Mesothelial cell of epicardium (in vitro differentiated cells): Measurements from ENCODE around the gene TRAF3. TPM values are rescaled to one million over a fixed set of nuclear protein-coding genes. Genes with fewer than 3 reads are reported as not detected.

Experiments used
- DNase-seq, 2 experiments: peaks; one replicate each; pipeline ENCODE4 v3.0.0; 2021; ENCODE audit warnings: low spot score in 2 of 2; ENCODE audit not compliant: unreplicated experiment in 2 of 2
- H3K27ac Mint-ChIP-seq: 2 replicates; pipeline ENCODE4 v1.8.0; 2021; ENCODE audit warnings: mixed read lengths
- H3K27me3 Mint-ChIP-seq: 2 replicates; pipeline ENCODE4 v1.8.0; 2021; ENCODE audit warnings: low read depth, mixed read lengths
- H3K36me3 Mint-ChIP-seq: 2 replicates; pipeline ENCODE4 v1.8.0; 2021; ENCODE audit warnings: mixed read lengths
- H3K4me1 Mint-ChIP-seq: 2 replicates; pipeline ENCODE4 v1.8.0; 2021; ENCODE audit warnings: mixed read lengths
- H3K4me3 Mint-ChIP-seq: 2 replicates; pipeline ENCODE4 v1.8.0; 2021; ENCODE audit warnings: mild to moderate bottlenecking, moderate library complexity, mixed read lengths
- H3K9me3 Mint-ChIP-seq: 2 replicates; pipeline ENCODE4 v1.8.0; 2021; ENCODE audit warnings: mixed read lengths
- total RNA-seq: library from RNA; stranded (reverse); gene quantifications from 3 replicates; pipeline ENCODE4 v1.2.1, GENCODE V29; 2021
- TF ChIP-seq, protein P1 (sequence below): fragments of 200-600 bp; sonication (generic); IDR thresholded peaks from one replicate; pipeline ENCODE4 v1.5.0; 2021; ENCODE audit warnings: antibody characterized with exemption; ENCODE audit not compliant: unreplicated experiment

Gene TRAF3
- total RNA-seq, 1 donor from 2014 or later = 26.4 TPM

DNA sequence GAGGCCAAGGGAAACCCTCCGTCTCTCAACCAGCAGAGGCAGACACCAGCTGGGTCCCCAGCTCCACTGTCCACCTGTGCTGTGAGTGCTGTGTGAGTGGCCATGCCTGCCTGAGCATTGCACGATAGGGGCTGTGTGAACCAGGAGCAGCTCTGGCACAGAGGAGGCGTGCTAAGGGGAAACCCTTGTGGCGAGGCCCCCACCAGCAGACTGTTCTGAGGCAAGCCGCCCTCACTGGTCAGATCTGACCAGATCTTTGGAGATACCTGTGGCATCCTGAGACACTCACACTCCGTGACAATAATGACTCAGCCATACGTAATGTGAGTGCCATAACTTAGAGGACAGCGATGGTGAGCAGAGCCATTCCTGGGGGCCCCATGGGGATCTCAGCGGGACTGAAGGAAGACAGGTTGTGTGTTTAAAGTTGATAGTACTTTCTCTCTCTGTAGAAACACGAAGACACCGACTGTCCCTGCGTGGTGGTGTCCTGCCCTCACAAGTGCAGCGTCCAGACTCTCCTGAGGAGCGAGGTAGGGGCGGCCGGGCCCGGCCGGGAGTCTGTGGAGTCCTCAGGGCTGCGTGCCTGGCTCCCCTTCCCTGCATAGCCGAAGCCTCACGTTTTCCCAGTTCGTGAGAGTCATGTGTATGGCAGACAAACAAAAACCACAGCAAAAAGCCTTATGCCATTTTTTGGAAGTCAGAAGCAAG, 108.6 kb downstream of the TRAF3 start:
- H3K9me3 Mint-ChIP-seq = no peaks in the 10 kb centered on the region
- no peak overlapping the region for H3K4me3 Mint-ChIP-seq

DNA sequence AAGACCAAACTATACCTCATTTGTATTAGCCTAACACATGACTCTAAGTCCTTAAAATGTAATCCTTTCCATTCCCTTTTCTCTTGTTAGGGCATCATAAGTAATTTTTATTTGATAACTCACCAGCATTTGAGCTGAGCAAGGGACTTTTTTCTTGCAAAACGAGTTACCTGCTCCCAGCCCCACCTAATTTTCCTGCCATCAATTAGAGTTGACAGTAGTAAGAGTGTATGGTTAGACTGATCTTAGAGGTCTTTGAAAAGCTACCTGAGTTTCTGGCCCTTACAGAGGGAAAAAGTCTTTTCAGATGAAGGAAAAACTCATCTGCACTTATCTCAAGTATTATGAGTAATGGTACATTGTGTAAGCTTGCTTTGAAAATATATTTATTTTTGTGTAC, 111.5 kb downstream of the TRAF3 start:
- TF ChIP-seq, protein P1, sequence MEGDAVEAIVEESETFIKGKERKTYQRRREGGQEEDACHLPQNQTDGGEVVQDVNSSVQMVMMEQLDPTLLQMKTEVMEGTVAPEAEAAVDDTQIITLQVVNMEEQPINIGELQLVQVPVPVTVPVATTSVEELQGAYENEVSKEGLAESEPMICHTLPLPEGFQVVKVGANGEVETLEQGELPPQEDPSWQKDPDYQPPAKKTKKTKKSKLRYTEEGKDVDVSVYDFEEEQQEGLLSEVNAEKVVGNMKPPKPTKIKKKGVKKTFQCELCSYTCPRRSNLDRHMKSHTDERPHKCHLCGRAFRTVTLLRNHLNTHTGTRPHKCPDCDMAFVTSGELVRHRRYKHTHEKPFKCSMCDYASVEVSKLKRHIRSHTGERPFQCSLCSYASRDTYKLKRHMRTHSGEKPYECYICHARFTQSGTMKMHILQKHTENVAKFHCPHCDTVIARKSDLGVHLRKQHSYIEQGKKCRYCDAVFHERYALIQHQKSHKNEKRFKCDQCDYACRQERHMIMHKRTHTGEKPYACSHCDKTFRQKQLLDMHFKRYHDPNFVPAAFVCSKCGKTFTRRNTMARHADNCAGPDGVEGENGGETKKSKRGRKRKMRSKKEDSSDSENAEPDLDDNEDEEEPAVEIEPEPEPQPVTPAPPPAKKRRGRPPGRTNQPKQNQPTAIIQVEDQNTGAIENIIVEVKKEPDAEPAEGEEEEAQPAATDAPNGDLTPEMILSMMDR = no peak
- Mint-ChIP-seq H3K4me1 (no peaks in the 10 kb centered on the region), H3K27ac (no peak overlapping the region), H3K4me3 (no peak overlapping the region), H3K36me3 (peaks cover 29% of the 10 kb centered on the region), H3K27me3 (no peaks in the 10 kb centered on the region), H3K9me3 (no peaks in the 10 kb centered on the region)
- DNase-seq = no peak

More for the DNA sequence above, 108.6 kb downstream of the TRAF3 start:
- H3K36me3 Mint-ChIP-seq = peaks cover 24% of the 10 kb centered on the region
- H3K27me3 Mint-ChIP-seq = no peaks in the 10 kb centered on the region
- TF ChIP-seq, protein P1 = no peak
- no peaks in the 10 kb centered on the region for H3K4me1 Mint-ChIP-seq
- H3K27ac Mint-ChIP-seq = no peak overlapping the region
- no peak for DNase-seq

DNA sequence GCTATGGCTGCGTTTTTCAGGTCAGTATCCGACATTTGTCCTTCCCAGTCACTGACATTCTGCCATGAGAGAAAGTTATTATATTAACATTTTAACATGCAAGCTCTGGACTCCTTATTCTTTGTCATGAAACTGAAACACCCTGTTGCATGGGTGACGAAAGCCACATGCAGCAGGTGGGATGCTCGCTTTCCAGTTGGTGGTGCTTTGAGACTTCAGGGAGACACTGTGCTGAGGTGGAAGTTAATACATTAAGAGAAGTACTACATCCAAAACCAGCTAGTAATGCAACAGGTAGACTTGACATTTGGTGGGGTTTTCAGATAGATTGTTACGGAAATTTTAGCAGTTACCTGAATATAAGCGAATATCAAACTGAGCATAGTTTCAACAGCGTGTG, 112.4 kb downstream of the TRAF3 start:
- no peaks in the 10 kb centered on the region for H3K4me1 Mint-ChIP-seq
- peaks cover 26% of the 10 kb centered on the region for H3K36me3 Mint-ChIP-seq
- DNase-seq = no peak
- no peaks in the 10 kb centered on the region for H3K27me3 Mint-ChIP-seq
- no peak overlapping the region for H3K4me3 Mint-ChIP-seq
- H3K27ac Mint-ChIP-seq = no peak overlapping the region
- H3K9me3 Mint-ChIP-seq = no peaks in the 10 kb centered on the region
- TF ChIP-seq, protein P1 = no peak

DNA sequence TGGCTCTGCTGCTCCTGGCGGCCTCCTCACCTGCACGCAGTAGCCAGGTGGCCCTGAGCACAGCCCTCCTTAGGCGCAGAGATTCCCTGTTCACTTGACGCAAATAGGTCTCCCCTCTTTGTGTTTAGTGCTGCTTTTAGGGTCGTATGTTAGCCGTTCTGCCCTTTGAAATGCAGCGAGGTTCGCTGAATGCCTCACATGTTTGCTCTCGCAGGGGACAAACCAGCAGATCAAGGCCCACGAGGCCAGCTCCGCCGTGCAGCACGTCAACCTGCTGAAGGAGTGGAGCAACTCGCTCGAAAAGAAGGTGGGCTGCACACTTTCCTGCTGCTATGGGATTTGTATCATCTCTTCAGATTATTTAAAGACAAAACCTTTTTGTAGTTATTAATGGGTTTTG, 113.9 kb downstream of the TRAF3 start:
- DNase-seq = no peak
- Mint-ChIP-seq H3K27ac (no peak overlapping the region), H3K4me3 (no peak overlapping the region), H3K27me3 (no peaks in the 10 kb centered on the region), H3K36me3 (peaks cover 33% of the 10 kb centered on the region), H3K4me1 (no peaks in the 10 kb centered on the region), H3K9me3 (no peaks in the 10 kb centered on the region)
- TF ChIP-seq, protein P1 = no peak

DNA sequence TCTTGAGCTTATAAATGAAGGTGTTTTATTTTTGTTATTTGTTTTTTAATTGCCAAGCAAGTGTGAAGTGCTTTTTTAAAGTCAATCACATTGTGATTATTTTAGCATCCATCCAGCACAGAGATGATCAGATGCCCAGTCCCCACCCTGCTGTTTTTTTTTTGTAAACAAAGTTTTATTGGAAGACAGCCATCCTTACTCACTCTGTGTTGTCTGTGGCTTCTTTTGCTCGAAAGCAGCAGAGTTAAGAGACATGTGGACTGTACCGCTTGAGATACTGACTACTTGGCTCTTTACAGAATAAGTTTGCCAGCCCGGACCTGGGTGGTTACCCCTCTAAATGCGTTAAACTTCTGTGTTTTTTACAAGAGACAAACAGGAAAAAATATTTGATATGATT, 114.3 kb downstream of the TRAF3 start:
- Mint-ChIP-seq H3K27me3 (no peaks in the 10 kb centered on the region), H3K36me3 (peaks cover 30% of the 10 kb centered on the region), H3K4me3 (no peak overlapping the region), H3K9me3 (no peaks in the 10 kb centered on the region), H3K27ac (no peak overlapping the region), H3K4me1 (no peaks in the 10 kb centered on the region)
- DNase-seq = no peak
- TF ChIP-seq, protein P1 = no peak

DNA sequence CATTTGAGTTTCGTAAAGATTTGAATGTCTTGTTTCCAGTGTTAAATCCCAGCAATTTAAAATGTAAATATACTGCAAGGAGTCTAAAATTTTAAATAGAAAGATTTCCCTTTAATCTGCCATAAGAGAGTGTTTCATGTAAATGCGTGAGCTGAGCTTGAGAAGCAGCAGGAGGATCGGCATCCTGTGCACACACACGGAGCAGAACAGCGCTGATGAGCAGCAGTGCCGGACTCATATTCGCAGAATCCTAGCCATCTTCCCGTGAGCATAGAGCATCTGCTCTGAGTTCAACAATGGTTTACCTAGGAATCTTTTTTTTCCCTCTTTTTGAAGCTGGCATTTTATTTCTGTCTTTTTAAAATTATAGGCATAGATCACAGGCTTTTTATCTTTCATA, 115.4 kb downstream of the TRAF3 start:
- no peak overlapping the region for H3K27ac Mint-ChIP-seq
- H3K27me3 Mint-ChIP-seq = no peaks in the 10 kb centered on the region
- no peak for DNase-seq
- no peaks in the 10 kb centered on the region for H3K9me3 Mint-ChIP-seq
- TF ChIP-seq, protein P1 = no peak
- peaks cover 25% of the 10 kb centered on the region for H3K36me3 Mint-ChIP-seq
- H3K4me3 Mint-ChIP-seq = no peak overlapping the region
- no peaks in the 10 kb centered on the region for H3K4me1 Mint-ChIP-seq
